ENCODE results near the gene AATF.

AATF gene, protein sequence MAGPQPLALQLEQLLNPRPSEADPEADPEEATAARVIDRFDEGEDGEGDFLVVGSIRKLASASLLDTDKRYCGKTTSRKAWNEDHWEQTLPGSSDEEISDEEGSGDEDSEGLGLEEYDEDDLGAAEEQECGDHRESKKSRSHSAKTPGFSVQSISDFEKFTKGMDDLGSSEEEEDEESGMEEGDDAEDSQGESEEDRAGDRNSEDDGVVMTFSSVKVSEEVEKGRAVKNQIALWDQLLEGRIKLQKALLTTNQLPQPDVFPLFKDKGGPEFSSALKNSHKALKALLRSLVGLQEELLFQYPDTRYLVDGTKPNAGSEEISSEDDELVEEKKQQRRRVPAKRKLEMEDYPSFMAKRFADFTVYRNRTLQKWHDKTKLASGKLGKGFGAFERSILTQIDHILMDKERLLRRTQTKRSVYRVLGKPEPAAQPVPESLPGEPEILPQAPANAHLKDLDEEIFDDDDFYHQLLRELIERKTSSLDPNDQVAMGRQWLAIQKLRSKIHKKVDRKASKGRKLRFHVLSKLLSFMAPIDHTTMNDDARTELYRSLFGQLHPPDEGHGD

DNA sequence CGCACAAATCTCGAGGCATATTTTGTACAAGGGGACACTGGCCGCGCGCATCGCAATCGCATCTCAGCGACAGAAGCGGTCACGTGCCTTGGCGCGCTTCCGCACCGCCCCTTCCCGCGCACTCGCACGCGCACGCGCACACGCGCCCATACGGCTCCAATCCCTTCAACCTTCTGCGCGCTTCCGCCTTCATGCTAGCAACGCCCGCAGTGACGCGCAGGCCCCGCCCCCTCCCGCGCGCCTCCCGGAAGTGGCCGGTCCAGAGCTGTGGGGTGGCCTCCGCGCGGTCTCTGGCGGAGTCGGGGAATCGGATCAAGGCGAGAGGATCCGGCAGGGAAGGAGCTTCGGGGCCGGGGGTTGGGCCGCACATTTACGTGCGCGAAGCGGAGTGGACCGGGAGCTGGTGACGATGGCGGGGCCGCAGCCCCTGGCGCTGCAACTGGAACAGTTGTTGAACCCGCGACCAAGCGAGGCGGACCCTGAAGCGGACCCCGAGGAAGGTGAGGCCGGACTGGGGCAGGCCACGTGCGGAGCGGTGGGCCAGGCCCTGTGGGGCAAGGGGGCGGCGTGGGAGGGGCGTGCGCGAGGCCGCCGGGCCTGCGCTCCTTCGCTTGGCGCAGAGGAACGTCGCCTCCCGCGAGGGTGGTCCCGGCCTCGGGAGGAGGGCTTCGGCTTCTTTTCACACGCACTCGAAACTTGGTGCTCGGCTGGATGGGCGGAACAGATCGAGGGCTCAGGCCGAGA lies at the start of gene AATF:
Gene AATF, plus strand, starts transcription at position 238 of the 744 bp plus-strand sequence. Its CDS starts 172 bp downstream, at position 410.
- DNase-seq (ENCODE audit: low spot score): peak; percentile 97

DNA sequence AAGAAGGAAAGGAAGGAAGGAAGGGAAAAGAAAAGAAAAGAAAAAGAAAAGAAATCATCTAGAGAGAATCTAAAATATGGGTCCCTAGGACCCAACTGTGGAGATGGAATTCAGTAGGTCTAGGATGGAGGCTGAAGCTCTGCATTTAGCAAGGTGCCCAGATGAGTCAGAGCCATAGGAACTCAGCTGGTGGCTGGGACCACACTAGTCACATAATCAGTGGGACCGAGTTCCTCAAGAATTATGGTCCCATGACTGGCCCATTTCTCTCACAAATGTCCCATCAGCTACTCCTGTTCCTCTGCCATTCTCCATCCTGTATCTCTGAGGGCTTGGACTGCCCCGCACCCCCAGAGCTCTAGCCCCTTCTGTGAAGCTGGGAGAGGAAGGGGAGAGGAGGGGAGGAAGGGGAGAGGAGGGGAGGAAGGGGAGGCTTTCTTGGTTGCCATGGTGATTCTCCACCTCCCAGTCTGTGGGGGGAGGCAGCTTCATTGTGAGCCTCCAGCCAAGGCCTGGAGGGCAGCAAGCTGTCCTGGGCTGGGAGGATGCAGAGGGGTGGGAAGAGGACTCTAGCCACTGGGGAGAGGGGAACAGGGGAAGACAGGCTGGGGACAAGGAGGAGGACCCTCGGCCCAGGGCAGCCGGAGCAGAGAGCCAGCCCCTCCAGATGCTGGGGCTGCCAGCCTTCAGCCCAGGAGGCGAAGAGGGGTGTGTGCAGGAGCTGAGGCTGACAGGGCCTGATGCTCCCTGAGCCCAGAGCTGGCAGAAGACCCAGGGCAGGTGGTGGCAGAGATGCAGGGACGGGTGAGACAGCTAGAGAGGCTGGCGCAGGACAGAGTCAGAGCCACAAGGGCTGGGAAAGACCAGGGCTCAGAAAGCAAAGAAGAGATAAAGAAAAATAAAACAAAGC lies 49.2 kb upstream of the AATF start:
- no peak for DNase-seq (ENCODE audit: low spot score)

DNA sequence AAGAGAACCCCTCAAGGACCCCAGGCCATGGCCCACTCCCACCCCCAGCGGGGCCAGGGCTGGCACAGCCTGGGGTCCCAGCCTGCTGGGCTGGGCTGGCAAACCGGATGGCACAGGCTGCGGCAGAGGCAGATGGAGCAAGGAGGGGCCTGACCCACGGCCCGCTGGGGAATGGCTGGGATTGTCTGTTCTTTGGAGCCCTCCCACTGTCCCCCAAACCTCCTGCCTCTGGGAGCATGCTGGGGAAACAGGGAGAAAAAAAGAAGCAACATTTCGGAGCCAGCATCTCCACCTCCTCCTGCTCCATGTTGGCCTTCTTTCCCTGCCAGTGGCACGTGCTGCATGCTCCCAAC lies 48.6 kb upstream of the AATF start:
- no peak for DNase-seq (ENCODE audit: low spot score)

DNA sequence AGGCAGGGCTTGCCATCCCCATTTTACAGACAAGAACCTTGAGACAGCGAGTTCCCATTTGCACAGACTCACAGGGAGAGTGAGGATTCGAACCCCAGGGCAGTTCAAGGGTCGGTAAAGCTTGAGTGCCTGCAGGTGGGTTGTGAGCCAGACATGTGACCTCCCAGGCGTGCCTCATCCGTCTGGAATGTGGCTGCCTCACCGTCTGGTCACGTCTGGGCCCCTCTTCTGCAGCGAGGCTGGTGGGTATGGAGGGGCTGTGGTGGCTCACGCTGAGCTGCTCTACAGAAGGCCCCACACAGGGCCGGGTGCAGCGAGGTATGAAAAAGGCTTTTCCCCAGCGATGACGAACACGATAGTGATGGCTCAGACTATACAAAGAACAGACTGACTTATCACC lies 47.2 kb upstream of the AATF start:
- DNase-seq (ENCODE audit: low spot score): no peak

DNA sequence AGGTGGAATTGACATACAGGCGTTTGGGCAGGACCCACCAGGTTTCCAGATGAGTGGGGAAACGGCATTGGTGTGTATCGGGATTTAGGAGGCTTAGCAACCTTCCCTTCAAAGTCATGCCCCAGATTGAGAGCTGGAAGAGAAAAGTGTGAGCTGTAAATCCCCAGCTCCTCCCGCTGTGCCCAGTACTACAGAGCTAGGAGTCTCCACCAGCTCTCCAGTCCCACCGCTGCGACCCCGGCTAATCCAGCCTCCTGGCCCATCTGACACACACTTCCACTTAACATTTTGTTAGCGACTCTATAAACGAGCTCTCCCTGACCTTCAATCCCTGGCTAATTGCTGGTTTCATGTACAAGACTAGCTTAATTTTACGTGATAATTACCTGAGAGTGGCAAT lies 41.3 kb upstream of the AATF start:
- no peak for DNase-seq (ENCODE audit: low spot score)

DNA sequence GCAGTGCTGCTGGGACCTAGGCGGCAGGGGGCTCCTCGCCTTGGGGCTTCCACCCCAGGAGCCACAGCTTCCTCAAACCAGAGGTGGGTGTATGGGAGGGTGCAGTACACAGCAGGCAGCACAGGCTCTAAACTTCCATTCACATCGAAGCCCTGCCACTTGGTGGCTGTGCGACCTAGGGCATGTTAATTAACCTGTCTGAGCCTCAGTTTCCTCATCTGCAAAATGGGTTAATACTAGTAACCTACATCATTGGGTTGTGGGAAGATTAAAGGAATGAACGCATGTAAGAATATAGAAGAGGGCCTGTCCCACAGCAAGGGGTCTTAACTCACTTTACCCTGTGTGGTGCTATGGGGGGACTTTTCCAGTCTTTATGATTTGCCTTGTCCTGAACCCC lies 38.2 kb upstream of the AATF start:
- DNase-seq (ENCODE audit: low spot score): no peak

DNA sequence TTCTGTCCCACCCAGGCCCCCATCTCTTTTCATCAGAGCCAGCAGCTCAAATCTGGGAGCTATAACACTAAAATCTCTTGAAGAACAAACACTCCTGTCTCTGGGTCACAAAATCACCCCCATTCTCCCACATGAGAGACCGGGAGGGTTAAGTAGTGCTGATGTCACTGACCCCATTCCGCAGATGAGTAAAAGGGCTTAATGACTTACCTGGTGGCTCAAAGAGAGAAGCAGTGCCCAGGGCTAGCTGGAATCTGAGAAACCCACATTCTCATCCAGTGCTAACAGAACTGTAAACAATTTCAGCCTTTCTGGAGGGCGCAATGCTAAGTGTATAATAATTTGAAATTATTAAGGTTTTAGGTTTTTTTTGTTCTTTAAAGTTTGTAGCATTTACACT lies 37.8 kb upstream of the AATF start:
- no peak for DNase-seq (ENCODE audit: low spot score)

DNA sequence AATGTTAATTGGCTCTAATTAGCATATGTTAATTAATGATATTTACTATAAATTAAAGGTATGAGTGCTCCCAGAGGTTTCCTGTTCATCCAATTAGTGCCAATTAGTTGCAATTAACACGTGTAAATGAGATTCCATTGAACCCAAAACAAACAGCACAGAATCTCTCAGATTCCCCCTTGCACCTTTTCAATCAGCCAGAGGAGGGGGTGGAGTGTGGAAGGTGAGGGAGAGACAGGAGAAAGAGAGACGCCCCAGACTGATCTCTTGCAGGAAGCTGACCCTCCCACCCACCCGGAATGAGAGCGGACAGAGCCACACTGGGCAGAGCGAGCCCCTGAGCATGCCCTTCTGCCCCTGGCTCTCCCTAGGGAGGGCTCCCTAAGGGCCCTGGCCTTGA lies 35.6 kb upstream of the AATF start:
- DNase-seq (ENCODE audit: low spot score): no peak

DNA sequence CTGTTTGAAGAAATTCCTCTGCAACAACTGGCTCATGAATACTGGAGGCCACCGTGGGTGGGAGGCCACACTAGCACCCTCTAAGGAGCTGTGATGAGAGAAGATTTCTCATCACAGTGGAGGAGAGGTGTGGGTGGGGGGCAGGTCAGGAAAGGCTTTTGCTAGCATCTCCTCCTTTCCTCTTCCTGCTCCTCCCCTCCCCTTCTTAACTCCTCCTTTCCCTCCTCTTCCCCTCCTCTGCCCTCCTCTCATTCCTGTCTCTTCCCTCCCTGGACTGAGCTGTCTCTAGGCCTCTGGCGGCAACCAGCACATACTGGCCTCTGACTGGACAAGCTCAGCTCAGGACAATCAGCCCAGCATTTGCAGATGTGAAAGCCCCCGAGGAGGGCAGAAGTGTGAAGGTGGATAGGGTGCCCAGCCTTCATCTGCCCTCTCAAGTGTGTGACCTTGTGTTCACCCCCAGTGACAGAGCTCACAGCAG lies 30.5 kb upstream of the AATF start:
- DNase-seq (ENCODE audit: low spot score): no peak

DNA sequence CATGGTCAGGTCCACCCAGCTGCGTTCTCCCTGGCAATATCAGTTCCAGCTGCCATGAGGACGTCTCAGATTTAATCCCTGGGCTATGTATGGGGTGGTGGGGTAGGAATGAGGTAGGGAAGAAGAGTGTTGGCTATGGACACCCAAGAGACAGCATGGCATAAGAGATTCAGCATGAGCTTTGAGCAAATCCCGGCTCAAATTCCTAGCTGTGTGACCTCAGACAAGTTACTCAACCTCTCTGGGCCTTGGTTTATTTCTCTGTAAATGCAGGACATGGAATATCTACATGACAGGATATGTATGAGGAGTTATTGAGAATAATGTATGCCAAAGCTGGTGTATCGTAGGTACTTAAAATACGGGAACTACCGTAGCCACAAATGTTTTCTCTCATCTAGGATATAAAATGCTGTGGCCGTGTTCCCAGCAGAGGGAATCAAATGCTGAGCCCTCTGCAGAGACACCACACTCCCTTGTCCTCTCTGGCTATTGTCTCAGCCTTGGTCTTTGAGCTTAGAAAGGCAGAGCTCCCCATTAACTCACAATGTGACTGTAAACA lies 29.3 kb upstream of the AATF start:
- DNase-seq (ENCODE audit: low spot score): no peak

DNA sequence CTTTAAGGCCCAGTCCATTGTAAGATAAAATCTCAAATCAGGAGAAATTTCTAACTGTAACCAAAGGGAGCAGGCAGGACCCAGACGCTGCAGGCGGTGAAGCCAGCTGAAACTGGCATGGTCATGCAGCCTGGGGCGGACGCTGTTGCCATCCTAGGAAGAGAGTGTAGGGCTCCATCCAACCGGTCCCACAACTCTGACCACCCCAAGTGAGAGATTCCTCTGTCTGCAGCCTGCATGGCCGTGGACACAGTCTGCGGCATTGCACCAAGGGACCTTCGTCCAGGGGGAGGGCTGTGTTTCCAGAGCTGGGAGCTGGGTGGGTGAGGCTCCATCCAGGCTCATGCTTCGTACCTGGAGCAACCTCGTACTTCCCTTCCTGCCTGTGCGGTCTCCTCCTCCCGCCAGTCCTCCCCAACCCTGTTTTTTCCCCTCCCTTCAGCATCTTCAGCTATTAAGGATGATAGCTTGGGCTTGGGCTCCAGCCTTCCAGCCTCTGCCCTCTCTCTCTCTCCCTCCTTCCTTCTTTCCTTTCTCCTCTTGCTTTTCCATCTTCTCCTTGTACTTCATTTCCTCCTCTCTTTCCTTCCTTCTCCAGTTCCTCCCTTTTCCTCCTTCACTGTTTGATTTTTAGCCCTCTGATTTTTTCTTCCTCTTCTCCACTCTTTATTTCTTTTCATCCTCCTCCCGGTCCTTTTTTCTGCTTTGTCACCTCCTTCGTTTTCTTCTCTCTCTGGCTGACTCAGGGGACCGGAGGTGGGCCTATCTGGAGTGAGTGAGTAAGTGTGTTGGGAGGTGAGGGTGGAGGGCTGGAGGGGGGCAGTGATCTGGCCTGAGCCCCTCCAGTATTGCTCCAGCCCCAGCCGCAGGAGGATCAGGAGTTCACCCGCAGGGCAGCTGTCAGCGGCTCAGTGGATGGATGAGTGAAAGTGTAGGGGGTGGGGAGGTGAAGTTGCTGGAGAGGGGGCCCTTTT lies 28.4 kb upstream of the AATF start:
- DNase-seq (ENCODE audit: low spot score): no peak

DNA sequence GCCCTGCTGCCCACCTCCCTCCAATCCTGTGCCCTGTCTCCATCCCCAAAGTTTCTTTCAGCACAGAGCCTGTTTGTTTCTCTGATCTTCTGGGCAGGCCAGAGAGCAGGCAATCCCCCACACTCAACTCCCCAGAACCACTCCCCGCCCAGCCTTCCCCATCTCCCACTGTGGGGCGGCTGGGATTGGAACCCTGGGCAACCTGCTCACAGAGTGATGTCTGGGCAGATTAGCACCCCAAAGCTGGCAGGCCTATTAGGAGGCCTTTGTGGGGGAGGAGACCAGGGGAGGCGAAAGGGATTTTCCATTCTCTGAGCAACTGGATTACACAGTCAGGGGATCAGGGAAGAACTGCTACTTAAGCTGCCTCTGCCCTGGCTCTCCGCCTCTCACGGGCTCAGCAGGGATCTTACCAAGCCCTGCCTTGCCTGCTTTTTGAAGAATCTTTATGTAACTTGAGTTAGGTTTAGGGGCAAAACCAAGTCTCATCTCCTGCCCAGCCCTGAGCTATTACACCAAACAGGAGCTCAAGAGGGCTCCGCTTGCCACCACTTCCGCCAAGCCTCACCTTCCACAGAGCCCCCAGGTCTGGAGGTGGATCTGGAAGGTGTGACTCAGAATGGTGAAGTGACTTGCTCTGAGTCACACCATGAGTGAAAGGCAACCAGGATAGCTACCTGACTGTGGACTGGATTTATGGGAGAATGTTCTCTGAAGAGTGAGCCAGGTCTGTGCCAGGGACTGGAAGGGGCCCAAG lies 27.5 kb upstream of the AATF start:
- DNase-seq (ENCODE audit: low spot score): no peak

DNA sequence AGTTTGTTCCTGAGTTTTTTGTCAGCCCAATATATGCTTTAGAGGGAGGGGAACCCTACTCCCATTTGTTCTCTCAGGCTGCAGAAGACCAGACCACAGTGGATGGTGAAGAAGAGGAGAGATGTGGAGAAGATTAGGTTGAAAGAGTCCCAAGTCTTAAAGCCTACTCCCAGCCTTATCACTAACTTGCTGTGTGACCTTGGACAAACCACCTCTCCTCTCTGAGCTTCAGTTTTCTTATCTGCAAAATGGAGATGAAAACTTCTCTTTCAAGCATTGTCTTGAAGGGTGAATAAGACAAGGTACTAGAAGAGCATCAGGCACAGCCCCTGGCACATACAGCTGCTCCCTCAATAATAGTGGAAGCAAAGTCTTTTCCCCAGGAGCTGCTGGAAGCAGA lies 26.6 kb upstream of the AATF start:
- no peak for DNase-seq (ENCODE audit: low spot score)

DNA sequence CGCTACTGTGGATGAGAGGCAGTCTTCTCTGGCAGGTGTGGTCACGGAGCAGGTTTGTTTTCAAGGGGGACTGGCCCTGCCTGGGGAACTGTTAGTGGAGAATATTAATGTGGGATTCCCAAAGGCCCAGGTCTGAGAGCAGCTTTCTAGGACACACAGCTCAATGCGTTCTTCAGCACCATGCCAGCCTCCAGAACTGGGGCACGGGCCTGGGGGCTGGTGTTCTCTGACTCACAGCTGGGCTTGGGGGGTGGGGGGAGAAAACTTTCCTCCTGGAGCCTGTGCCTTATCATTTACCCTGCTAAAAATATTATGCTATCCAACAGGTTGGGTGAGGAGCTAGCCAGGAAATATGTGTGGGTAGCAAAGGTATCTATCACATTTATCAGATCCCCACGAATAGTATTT lies 24.9 kb upstream of the AATF start:
- no peak for DNase-seq (ENCODE audit: low spot score)

DNA sequence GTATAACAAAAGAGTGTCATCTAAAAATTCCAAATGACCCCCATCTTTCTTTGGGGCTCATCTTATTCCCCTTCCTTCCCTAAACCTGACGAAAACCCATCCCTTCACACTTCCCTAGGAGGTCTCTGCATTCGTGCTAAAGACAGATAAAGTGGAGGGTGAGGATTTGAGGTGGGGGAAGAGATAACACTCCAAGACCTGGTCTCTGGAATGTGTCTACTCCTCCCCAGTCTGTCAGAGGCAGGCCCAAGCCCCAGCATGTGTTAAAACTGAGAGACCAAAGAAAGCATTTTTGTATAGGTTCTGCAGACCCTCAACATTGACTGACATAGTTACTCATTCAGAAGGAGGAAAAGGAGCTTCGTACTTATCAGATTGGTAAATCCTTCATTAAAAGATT lies 22.5 kb upstream of the AATF start:
- no peak for DNase-seq (ENCODE audit: low spot score)

DNA sequence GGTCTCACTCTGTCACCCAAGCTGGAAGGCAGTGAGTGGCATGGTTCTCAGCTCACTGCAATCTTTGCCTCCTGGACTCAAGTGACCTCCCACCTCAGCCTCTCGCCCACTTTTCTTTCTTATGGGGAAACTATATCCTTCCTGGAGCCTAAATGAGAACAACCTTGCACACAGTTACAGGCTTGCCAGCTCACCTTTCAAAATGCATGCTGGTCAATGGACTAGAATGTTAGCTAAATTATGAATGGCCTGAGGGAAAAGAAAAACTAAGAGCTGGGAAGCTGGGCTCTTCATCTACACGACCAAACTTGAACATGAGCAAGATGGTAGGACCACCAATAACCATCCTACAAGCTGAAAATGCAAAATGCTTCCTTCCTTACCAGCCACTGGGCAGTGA lies 22.1 kb upstream of the AATF start:
- DNase-seq (ENCODE audit: low spot score): no peak

DNA sequence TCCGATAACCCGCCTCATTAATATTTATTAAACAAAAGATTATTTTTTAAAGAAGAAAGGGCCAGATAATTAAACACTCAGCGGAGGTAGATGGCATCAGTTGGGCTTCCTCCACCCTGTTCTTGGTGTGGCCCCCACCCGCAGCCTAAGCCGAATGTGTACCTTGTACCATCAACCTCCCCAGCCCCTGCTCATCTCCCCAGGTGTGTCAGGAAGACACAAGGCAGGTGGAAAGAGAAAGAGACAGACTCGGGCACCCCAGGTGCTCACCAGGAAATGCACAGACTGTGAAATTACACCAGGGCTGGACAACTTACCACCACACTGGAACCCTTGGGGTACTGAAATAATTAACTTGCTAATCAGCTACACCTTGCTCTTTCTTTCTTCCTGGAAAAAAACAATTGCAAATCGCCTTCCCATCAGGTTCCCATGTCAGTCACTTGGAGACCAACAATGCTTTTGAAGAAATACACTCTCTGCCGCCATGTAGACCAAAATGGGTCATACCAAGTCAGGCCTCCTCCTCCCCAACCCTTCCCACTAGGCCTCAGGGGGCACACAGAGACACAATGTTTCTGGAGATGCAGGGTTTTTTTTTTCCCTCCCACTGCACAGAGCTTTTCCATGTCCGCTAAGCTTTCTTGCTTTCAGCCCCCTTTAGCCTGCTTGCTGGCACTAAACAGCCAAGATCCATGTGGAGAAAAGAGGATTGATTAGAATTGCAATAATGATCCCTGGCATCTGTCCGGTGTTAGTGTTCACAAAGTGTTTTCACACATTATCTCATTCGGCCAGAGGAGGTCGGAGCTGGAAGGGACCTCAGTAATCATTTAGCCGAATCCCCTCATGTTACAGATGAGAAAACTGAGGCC lies 20.0 kb upstream of the AATF start:
- no peak for DNase-seq (ENCODE audit: low spot score)

DNA sequence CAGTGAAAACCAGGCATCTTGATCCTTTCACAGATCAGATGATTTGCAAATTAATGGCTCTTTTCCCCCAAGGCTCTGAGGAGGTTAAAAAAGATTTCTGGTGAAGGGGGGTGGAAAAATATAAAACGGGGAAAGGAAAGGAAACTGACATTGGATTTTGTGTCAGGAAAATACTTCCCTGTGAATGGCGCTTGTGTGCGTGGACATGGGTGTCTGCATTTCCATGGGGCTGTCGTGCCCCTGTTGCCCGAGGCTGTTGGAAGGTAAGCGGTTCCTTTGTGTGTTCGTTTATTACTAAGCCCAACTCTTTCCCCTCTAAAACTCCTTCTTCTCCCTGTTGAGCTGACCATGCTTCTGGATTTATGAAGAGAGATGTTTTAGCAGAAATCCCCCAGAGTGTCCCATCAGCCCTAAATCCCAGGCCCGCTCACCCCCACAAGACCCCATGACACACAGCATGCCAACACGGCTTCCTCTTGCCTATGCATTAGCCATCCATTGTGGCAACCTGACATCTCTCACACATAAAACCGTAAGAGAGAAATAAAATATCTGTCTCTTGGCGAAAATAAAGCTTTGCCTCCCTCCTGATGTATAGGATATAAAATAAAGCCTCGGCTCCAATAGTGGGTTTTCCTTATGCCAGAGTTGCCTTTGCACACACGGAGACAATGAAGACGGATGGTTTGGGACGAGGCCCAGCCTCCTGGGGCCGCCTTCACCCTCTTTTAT lies 18.7 kb upstream of the AATF start:
- no peak for DNase-seq (ENCODE audit: low spot score)
